Right kidney (tissue), 1 donor: Measurements from ENCODE around the gene TMED6.
"Not testable (repeated sequence)": the region's sequence is repeated elsewhere in the genome, so short reads cannot be mapped to it uniquely, and the experiment has no call there.

Experiments used
- DNase-seq: peaks from one replicate; pipeline ENCODE4 v3.0.0-alpha.2; 2016

Gene TMED6

GRCh38 chr16:69301861-69302260, 49.7 kb downstream of the TMED6 start:
- DNase-seq, result no peak

GRCh38 chr16:69301187-69301586, 50.4 kb downstream of the TMED6 start:
- no peak for DNase-seq

GRCh38 chr16:69298261-69298660, 53.3 kb downstream of the TMED6 start:
- DNase-seq, result no peak

GRCh38 chr16:69296771-69297170, 54.8 kb downstream of the TMED6 start:
- not testable (repeated sequence) for DNase-seq

- no peak for DNase-seq
These were observed 57.5 kb downstream of the TMED6 start for GRCh38 chr16:69294051-69294450.

GRCh38 chr16:69293401-69293800, 58.2 kb downstream of the TMED6 start:
- no peak for DNase-seq
